ENCODE results near the gene AXIN1. TPM values are rescaled to one million over a fixed set of nuclear protein-coding genes. Genes with fewer than 3 reads are reported as not detected.

Gene AXIN1
- total RNA-seq, 4 donors from 2014 or later, result 11.1 to 19.0 (median 15.0) TPM

- no peak for TF ChIP-seq CTCF (IDR thresholded peaks at IDR 0.05; ENCODE audit: low read depth)
These were observed 84.1 kb downstream of the AXIN1 start for GRCh38 chr16:268141-269053.

- TF ChIP-seq CTCF (IDR thresholded peaks at IDR 0.05; ENCODE audit: low read depth), result no peak
These were observed 86.0 kb downstream of the AXIN1 start for GRCh38 chr16:266258-267164.

DNA sequence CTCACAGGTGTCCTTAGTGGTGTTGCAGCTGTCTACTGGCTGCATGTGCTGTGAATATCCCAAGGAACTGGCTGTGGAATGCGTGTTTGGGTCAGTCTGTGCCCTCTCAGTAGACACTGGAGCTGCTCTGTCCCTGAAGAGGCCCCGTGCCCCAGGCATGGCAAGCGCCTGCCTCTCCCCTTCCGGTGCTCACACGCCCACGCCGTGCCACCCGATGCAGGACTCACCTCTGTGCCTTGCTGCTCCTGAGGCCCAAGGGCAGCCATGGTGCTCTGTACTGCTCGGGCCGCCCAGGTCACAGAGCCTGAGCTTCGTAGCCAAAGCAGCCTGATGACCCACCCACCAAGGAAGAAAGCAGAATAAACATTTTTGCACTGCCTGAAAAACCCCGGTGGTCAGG, 86.8 kb downstream of the AXIN1 start:
- no peak for TF ChIP-seq CTCF (IDR thresholded peaks at IDR 0.05; ENCODE audit: low read depth)

GRCh38 chr16:265002-265529, 87.5 kb downstream of the AXIN1 start:
- TF ChIP-seq CTCF (IDR thresholded peaks at IDR 0.05; ENCODE audit: low read depth), result no peak

- TF ChIP-seq CTCF (IDR thresholded peaks at IDR 0.05; ENCODE audit: low read depth), result no peak
These were observed 88.0 kb downstream of the AXIN1 start for GRCh38 chr16:264440-264951.

- no peak for TF ChIP-seq CTCF (IDR thresholded peaks at IDR 0.05; ENCODE audit: low read depth)
These were observed 88.6 kb downstream of the AXIN1 start for GRCh38 chr16:263944-264343.
